H1 (cell line): Measurements from ENCODE around the gene DDI1. TPM values are rescaled to one million over a fixed set of nuclear protein-coding genes. Genes with fewer than 3 reads are reported as not detected.

Experiments used
- CTCF ChIA-PET: fragments of 300-600 bp; sonication (Branson Sonifier 250); formaldehyde crosslinking; loops from one replicate; lab custom pipeline; 2021; ENCODE audit not compliant: partially characterized antibody; lab: Charles Lee
- POLR2A ChIA-PET: fragments of 300-600 bp; sonication (Branson Sonifier 250); formaldehyde crosslinking; loops from one replicate; lab custom pipeline; 2021; ENCODE audit warnings: inconsistent platforms; ENCODE audit not compliant: partially characterized antibody; lab: Charles Lee
- DNase-seq, 2 experiments: peaks; one replicate each; pipeline versions ENCODE4 v3.0.0 to v3.0.0-alpha.2; 2010 to 2022; ENCODE audit warnings: low spot score in 2 of 2, low read depth in 1 of 2, mixed read lengths in 1 of 2
- FAIRE-seq: peaks from 2 replicates; lab custom pipeline; 2011; peaks lifted over from hg19 to GRCh38; lab: Jason Lieb, UNC
- H2AFZ ChIP-seq: 2 replicates; pipeline ENCODE4 v1.8.1; 2012; ENCODE audit warnings: low read length, inconsistent platforms
- H2AK5ac ChIP-seq: 2 replicates; pipeline ENCODE4 v1.6.1; 2013; ENCODE audit warnings: low read depth, low read length
- H2BK120ac ChIP-seq: replicated peaks from 2 replicates; pipeline ENCODE3; 2013; ENCODE audit warnings: low read depth, low read length, inconsistent platforms
- H2BK12ac ChIP-seq: 2 replicates; pipeline ENCODE4 v1.6.1; 2013; ENCODE audit warnings: low read depth, low read length
- H2BK15ac ChIP-seq: 2 replicates; pipeline ENCODE4 v1.6.1; 2013; ENCODE audit warnings: low read length
- H2BK20ac ChIP-seq: 2 replicates; pipeline ENCODE4 v1.6.1; 2013; ENCODE audit warnings: low read length
- H2BK5ac ChIP-seq: 2 replicates; pipeline ENCODE4 v1.6.1; 2013; ENCODE audit warnings: low read depth, low read length
- H3K14ac ChIP-seq: 2 replicates; pipeline ENCODE4 v1.6.1; 2013; ENCODE audit warnings: inconsistent platforms; ENCODE audit not compliant: insufficient read length
- H3K18ac ChIP-seq: 2 replicates; pipeline ENCODE4 v1.6.1; 2013; ENCODE audit warnings: low read length; ENCODE audit errors: extremely low read depth
- H3K23ac ChIP-seq: 2 replicates; pipeline ENCODE4 v1.6.1; 2013; ENCODE audit warnings: inconsistent platforms; ENCODE audit not compliant: insufficient read length
- H3K23me2 ChIP-seq: 2 replicates; pipeline ENCODE4 v1.6.1; 2013; ENCODE audit warnings: low read depth, low read length
- H3K27ac ChIP-seq: 2 replicates; pipeline ENCODE4 v1.6.1; 2011; ENCODE audit warnings: low read depth, low read length, inconsistent platforms
- H3K27me3 ChIP-seq, 4 experiments: replicated peaks in 1 of 4; 1 replicate in 1 of 4; 2 replicates in 3 of 4; pipeline versions ENCODE4 v1.6.1 to v1.8.1; 2011 to 2013; ENCODE audit warnings: low read length in 3 of 4, mild to moderate bottlenecking in 3 of 4, inconsistent platforms in 2 of 4, mixed read lengths in 2 of 4, moderate library complexity in 1 of 4; ENCODE audit not compliant: control insufficient read depth in 3 of 4, insufficient read depth in 3 of 4; ENCODE audit errors: extremely low read depth in 1 of 4
- H3K36me3 ChIP-seq, 4 experiments: 2 replicates each; pipeline versions ENCODE4 v1.6.1 to v1.8.1; 2011 to 2013; ENCODE audit warnings: mild to moderate bottlenecking in 4 of 4, low read length in 3 of 4, moderate library complexity in 2 of 4, control low read depth in 1 of 4, inconsistent platforms in 1 of 4; ENCODE audit not compliant: insufficient read depth in 4 of 4, control insufficient read depth in 2 of 4
- H3K4ac ChIP-seq: replicated peaks from 2 replicates; pipeline ENCODE3; 2013; ENCODE audit warnings: low read length, low read depth, mixed read lengths, inconsistent platforms; ENCODE audit not compliant: insufficient read length
- H3K4me1 ChIP-seq, 4 experiments: replicated peaks in 1 of 4; 1 replicate in 1 of 4; 2 replicates in 3 of 4; pipeline versions ENCODE4 v1.6.1 to v1.8.1; 2011 to 2013; ENCODE audit warnings: low read length in 3 of 4, inconsistent platforms in 2 of 4, mixed read lengths in 1 of 4; ENCODE audit not compliant: insufficient read depth in 4 of 4, control insufficient read depth in 3 of 4
- H3K4me2 ChIP-seq, 2 experiments: 2 replicates each; pipeline versions ENCODE4 v1.6.1 to v1.8.1; 2011 to 2013; ENCODE audit warnings: low read depth in 2 of 2, low read length in 2 of 2, control low read depth in 1 of 2, inconsistent platforms in 1 of 2, mild to moderate bottlenecking in 1 of 2; ENCODE audit not compliant: insufficient read depth in 1 of 2
- H3K4me3 ChIP-seq, 4 experiments: fragments of 200-600, 300-600 bp in 1 of 4; sonication (generic), shearing (Covaris generic), sonication (Bioruptor Twin) in 1 of 4; 2 replicates each; pipeline versions ENCODE4 v1.5.1 to v1.8.1; 2011 to 2016; ENCODE audit warnings: low read length in 4 of 4, low read depth in 3 of 4, control low read depth in 2 of 4, inconsistent platforms in 2 of 4, mild to moderate bottlenecking in 2 of 4, mixed read lengths in 1 of 4, moderate library complexity in 1 of 4; ENCODE audit not compliant: insufficient read depth in 2 of 4; ENCODE audit errors: extremely low read depth in 1 of 4
- H3K56ac ChIP-seq: replicated peaks from 2 replicates; pipeline ENCODE3; 2013; ENCODE audit warnings: low read depth, mild to moderate bottlenecking, mixed read lengths, low read length, inconsistent platforms; ENCODE audit not compliant: insufficient read length
- H3K79me1 ChIP-seq: 2 replicates; pipeline ENCODE4 v1.6.1; 2013; ENCODE audit warnings: low read depth, low read length, control low read depth
- H3K79me2 ChIP-seq, 2 experiments: 2 replicates each; pipeline versions ENCODE4 v1.6.1 to v1.8.1; 2012 to 2013; ENCODE audit warnings: low read length in 2 of 2, mild to moderate bottlenecking in 2 of 2, inconsistent platforms in 1 of 2; ENCODE audit not compliant: insufficient read depth in 2 of 2, control insufficient read depth in 1 of 2
- H3K9ac ChIP-seq, 4 experiments: replicated peaks in 1 of 4; 1 replicate in 1 of 4; 2 replicates in 3 of 4; pipeline versions ENCODE4 v1.6.1 to v1.8.1; 2011 to 2013; ENCODE audit warnings: low read depth in 3 of 4, low read length in 3 of 4, control low read depth in 2 of 4, mild to moderate bottlenecking in 2 of 4, moderate library complexity in 2 of 4, inconsistent platforms in 1 of 4; ENCODE audit errors: extremely low read depth in 1 of 4
- H3K9me3 ChIP-seq, 2 experiments: 2 replicates each; pipeline versions ENCODE4 v1.6.1 to v1.8.1; 2012 to 2013; ENCODE audit warnings: mild to moderate bottlenecking in 2 of 2, moderate library complexity in 2 of 2, control low read depth in 1 of 2, inconsistent platforms in 1 of 2, low read depth in 1 of 2, low read length in 1 of 2, mixed read lengths in 1 of 2; ENCODE audit not compliant: insufficient read depth in 2 of 2
- H4K20me1 ChIP-seq, 2 experiments: replicated peaks in 1 of 2; 2 replicates each; pipeline versions ENCODE3 to v1.8.1; 2011 to 2013; ENCODE audit warnings: inconsistent platforms in 2 of 2, low read length in 2 of 2, mild to moderate bottlenecking in 1 of 2; ENCODE audit not compliant: insufficient read depth in 2 of 2, control insufficient read depth in 1 of 2
- H4K5ac ChIP-seq: 2 replicates; pipeline ENCODE4 v1.6.1; 2013; ENCODE audit warnings: low read length, low read depth, mixed read lengths, inconsistent platforms; ENCODE audit not compliant: insufficient read length
- H4K8ac ChIP-seq: 2 replicates; pipeline ENCODE4 v1.8.0; 2013; ENCODE audit warnings: mild to moderate bottlenecking, moderate library complexity, low read length, inconsistent platforms; ENCODE audit not compliant: insufficient read depth; ENCODE audit errors: extremely low read depth
- H4K91ac ChIP-seq: replicated peaks from 2 replicates; pipeline ENCODE3; 2013; ENCODE audit warnings: low read length, mixed read lengths, inconsistent platforms; ENCODE audit not compliant: insufficient read length
- BCL11A ChIP-seq, 2 experiments: IDR thresholded peaks; one replicate each; pipeline ENCODE4 v1.6.1; 2011; ENCODE audit warnings: low read depth in 2 of 2, low read length in 2 of 2, mild to moderate bottlenecking in 2 of 2
- CEBPB ChIP-seq: IDR thresholded peaks from 2 replicates; pipeline ENCODE4 v1.6.1; 2012; ENCODE audit warnings: low read depth, low read length
- E2F6 ChIP-seq: IDR thresholded peaks from 2 replicates; pipeline ENCODE4 v1.6.1; 2012; ENCODE audit warnings: inconsistent platforms
- EP300 ChIP-seq, 2 experiments: IDR thresholded peaks; 1 replicate in 1 of 2; 2 replicates in 1 of 2; pipeline ENCODE4 v1.6.1; 2011 to 2012; ENCODE audit warnings: low read depth in 2 of 2, low read length in 2 of 2, mild to moderate bottlenecking in 2 of 2, borderline replicate concordance in 1 of 2, inconsistent platforms in 1 of 2, moderate library complexity in 1 of 2
- FOSL1 ChIP-seq: IDR thresholded peaks from 2 replicates; pipeline ENCODE4 v1.6.1; 2011; ENCODE audit warnings: mild to moderate bottlenecking, low read depth, low read length, moderate library complexity; ENCODE audit not compliant: insufficient read depth
- MAFK ChIP-seq: IDR thresholded peaks from 2 replicates; pipeline ENCODE4 v1.6.1; 2012; ENCODE audit warnings: low read depth, mild to moderate bottlenecking, improper control_type of control experiment, low read length
- RXRA ChIP-seq: IDR thresholded peaks from 2 replicates; pipeline ENCODE4 v1.6.1; 2011; ENCODE audit warnings: low read depth, mild to moderate bottlenecking, low read length, moderate library complexity; ENCODE audit not compliant: insufficient read depth
- SRF ChIP-seq: IDR thresholded peaks from 2 replicates; pipeline ENCODE4 v1.6.1; 2011; ENCODE audit warnings: mild to moderate bottlenecking, low read depth, low read length, moderate library complexity
- WGBS, 2 experiments: shearing (Covaris generic) in 1 of 2; methylation state at CpG; one replicate each; pipeline versions ENCODE4 v1.1.6 to v1.1.7; 2013 to 2015; ENCODE audit warnings: low lambda C conversion rate in 2 of 2, mixed read lengths in 2 of 2, inconsistent platforms in 1 of 2, low coverage in 1 of 2, missing lambda C conversion rate in 1 of 2; ENCODE audit not compliant: insufficient replicate concordance in 2 of 2, insufficient coverage in 1 of 2, insufficient read length in 1 of 2; ENCODE audit errors: extremely low coverage in 1 of 2, missing lambda C conversion rate in 1 of 2; 5-methylcytosine and 5-hydroxymethylcytosine counted together
- long read RNA-seq, 2 experiments: library from RNA in 1 of 2; library from capped mRNA in 1 of 2; stranded (forward); transcript quantifications; one replicate each; pipeline ENCODE4 v2.0.0, GENCODE V29; 2021; ENCODE audit warnings: inconsistent platforms in 1 of 2
- polyA minus RNA-seq, 3 experiments: library from RNA; depleted of rRNA, polyadenylated mRNA; stranded (reverse); fragments of >200 nt; gene quantifications; 1 replicate in 2 of 3; 2 replicates in 1 of 3; pipeline ENCODE4 v1.2.3, GENCODE V29; 2011
- polyA plus RNA-seq, 7 experiments: library from polyadenylated mRNA; depleted of rRNA in 3 of 7; stranded (reverse) in 5 of 7; unstranded in 2 of 7; fragments of >200 nt in 5 of 7; fragments of 200-250 nt in 2 of 7; gene quantifications; 1 replicate in 5 of 7; 2 replicates in 1 of 7; 4 replicates in 1 of 7; pipeline versions ENCODE4 v1.2.1 to v1.2.3, GENCODE V29; 2011 to 2013; ENCODE audit warnings: missing spikeins in 2 of 7, mixed read lengths in 2 of 7
- total RNA-seq: library from RNA; stranded (reverse); fragmentation: NEBNext Ultra II Directional; extraction: Animal tissue kit (Norgen Biotek cat#: 25700); gene quantifications from 2 replicates; pipeline ENCODE4 v1.2.1, GENCODE V29; 2021
- TF ChIP-seq, protein P1 (sequence below), 3 experiments: IDR thresholded peaks; 1 replicate in 2 of 3; 2 replicates in 1 of 3; pipeline versions ENCODE4 v1.5.1 to v1.6.1; 2011; ENCODE audit warnings: low read length in 3 of 3, mild to moderate bottlenecking in 3 of 3, inconsistent platforms in 2 of 3, low read depth in 1 of 3, moderate library complexity in 1 of 3; ENCODE audit not compliant: insufficient read depth in 1 of 3; ENCODE audit errors: control extremely low read depth in 1 of 3

Gene DDI1
- total RNA-seq (not detected in 2 replicates), polyA plus RNA-seq (2011; rRNA removed) (not detected in 2 replicates), polyA minus RNA-seq (2011; rRNA and poly(A)+ RNA removed) (not detected in 2 replicates)
- polyA plus RNA-seq (2011; cell fraction: cytosol; rRNA removed): not detected
- polyA plus RNA-seq (2011; cell fraction: nucleus; rRNA removed): not detected
- polyA plus RNA-seq (2012, experiment 1 of 2): not detected in 4 replicates
- not detected for polyA plus RNA-seq (2012, experiment 2 of 2)
- polyA plus RNA-seq (2013, experiment 1 of 2): not detected
- polyA plus RNA-seq (2013, experiment 2 of 2): not detected
- not detected for polyA minus RNA-seq (2011; cell fraction: cytosol; rRNA and poly(A)+ RNA removed)
- polyA minus RNA-seq (2011; cell fraction: nucleus; rRNA and poly(A)+ RNA removed): not detected
- long read RNA-seq, experiment 1: 0 reads
- long read RNA-seq, experiment 2: 0 reads

GRCh38 chr11:104036588-104036987 is at the start of gene DDI1:
Gene DDI1, plus strand, starts transcription at chr11:104036640. Its CDS starts 183 bp downstream, at chr11:104036823.
- Histone ChIP-seq H3K56ac (no peak within 1 kb of the TSS), H3K9me3 (peaks cover 0 to 2% of the 10 kb centered on the region in 2 experiments; a peak in 1 of 4 replicates), H3K79me2 (no peaks in the 10 kb centered on the region), H3K14ac (no peak within 1 kb of the TSS), H3K27ac (no peak within 1 kb of the TSS), H3K23me2 (no peaks in the 10 kb centered on the region), H3K36me3 (no peaks in the 10 kb centered on the region), H2BK5ac (no peak within 1 kb of the TSS; the same call in 1 of the 2 replicates), H4K20me1 (no peaks in the 10 kb centered on the region), H4K91ac (no peak within 1 kb of the TSS), H3K27me3 (no peaks in the 10 kb centered on the region), H3K4me1 (no peaks in the 10 kb centered on the region), H2AFZ (no peak within 1 kb of the TSS), H2BK15ac (no peak within 1 kb of the TSS), H3K4me3 (no peak within 1 kb of the TSS), H3K18ac (no peak within 1 kb of the TSS), H3K9ac (no peak within 1 kb of the TSS), H2BK120ac (no peak within 1 kb of the TSS), H4K5ac (no peak within 1 kb of the TSS), H4K8ac (0 out of 2 replicates have a peak within 1 kb of the TSS, but pooled peaks have one; percentile 57), H2BK12ac (no peak within 1 kb of the TSS), H3K23ac (no peak within 1 kb of the TSS), H2AK5ac (no peak within 1 kb of the TSS), H3K79me1 (no peaks in the 10 kb centered on the region), H3K4me2 (no peak within 1 kb of the TSS), H3K4ac (no peak within 1 kb of the TSS), H2BK20ac (no peak within 1 kb of the TSS)
- WGBS, 2 experiments: 95% methylated on average over 14 of the region's 26 CpGs; no CpG with 5 or more reads in 1 of the 2 experiments
- CTCF ChIA-PET: no interaction called here
- no peak for DNase-seq
- TF ChIP-seq EP300 (IDR thresholded peaks at IDR 0.05; ENCODE audit: borderline replicate concordance in 1 of 2, low read depth in 2 of 2, low read length in 2 of 2): no peak
- no peak for TF ChIP-seq E2F6
- TF ChIP-seq MAFK: no peak
- TF ChIP-seq RXRA: no peak
- no peak for TF ChIP-seq BCL11A (IDR thresholded peaks at IDR 0.05; ENCODE audit: low read depth in 2 of 2, low read length in 2 of 2)
- no peak for TF ChIP-seq SRF
- TF ChIP-seq, protein P1, sequence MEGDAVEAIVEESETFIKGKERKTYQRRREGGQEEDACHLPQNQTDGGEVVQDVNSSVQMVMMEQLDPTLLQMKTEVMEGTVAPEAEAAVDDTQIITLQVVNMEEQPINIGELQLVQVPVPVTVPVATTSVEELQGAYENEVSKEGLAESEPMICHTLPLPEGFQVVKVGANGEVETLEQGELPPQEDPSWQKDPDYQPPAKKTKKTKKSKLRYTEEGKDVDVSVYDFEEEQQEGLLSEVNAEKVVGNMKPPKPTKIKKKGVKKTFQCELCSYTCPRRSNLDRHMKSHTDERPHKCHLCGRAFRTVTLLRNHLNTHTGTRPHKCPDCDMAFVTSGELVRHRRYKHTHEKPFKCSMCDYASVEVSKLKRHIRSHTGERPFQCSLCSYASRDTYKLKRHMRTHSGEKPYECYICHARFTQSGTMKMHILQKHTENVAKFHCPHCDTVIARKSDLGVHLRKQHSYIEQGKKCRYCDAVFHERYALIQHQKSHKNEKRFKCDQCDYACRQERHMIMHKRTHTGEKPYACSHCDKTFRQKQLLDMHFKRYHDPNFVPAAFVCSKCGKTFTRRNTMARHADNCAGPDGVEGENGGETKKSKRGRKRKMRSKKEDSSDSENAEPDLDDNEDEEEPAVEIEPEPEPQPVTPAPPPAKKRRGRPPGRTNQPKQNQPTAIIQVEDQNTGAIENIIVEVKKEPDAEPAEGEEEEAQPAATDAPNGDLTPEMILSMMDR (IDR thresholded peaks at IDR 0.05; ENCODE audit: control extremely low read depth in 1 of 3, insufficient read depth in 1 of 3, low read depth in 1 of 3, low read length in 3 of 3): no peak
- TF ChIP-seq CEBPB: no peak
- no peak for TF ChIP-seq FOSL1
- POLR2A ChIA-PET: no interaction called here
- no peak for FAIRE-seq
